Measurements from ENCODE around the gene PTPN1.
A peak's percentile ranks its signal among the peaks of the same experiment; 100 is the strongest.

Gene PTPN1

GRCh38 chr20:50510706-50511542 is 741 bp downstream of the PTPN1 start:
- DNase-seq = peak in 3 of 58 donors; percentile 7 to 40 (median 11)

DNA sequence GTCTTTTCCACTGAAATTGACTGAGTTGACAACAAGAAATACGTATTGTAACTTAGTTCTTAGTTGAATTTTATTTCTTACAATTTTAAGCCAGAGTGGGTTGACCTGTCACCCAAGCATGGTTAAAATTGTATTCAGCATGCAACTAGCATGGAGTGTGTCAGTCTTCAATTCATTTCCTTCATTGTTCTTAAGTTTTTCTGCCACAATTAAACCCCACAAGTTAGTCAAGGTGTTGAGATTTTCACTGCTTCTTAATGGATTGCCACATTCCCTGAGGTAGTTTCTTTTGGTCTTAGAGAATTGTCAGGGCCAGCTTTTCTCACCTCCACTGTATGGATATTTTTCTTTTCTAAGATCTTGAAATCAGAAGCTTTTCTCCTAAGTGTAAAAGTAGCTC is 2.1 kb downstream of the PTPN1 start:
- DNase-seq = no peak

- DNase-seq = no peak
These were observed 3.2 kb downstream of the PTPN1 start for GRCh38 chr20:50513169-50514034.

GRCh38 chr20:50514035-50514337 is 3.8 kb downstream of the PTPN1 start:
- DNase-seq = no peak

DNA sequence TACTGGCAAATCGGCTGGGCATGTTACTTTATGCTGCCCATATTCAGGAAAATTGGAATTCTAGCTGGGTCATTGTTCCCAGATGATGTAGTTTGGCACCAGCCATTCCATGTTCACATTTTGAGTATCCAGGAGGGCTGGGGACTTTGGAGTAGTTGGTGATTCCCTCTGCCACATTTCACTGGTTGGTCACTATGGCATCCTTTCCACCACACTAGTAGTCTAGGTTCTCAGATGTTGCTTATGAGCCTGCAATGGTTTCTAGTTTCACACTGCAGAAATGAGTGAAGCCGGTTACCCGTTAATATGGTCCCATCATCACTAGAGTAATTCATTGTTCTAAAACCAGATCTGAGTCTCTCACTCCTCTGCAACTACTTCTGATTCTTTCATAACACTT is 4.6 kb downstream of the PTPN1 start:
- no peak for DNase-seq

- DNase-seq = no peak
These were observed 5.4 kb downstream of the PTPN1 start for GRCh38 chr20:50515471-50516106.

DNA sequence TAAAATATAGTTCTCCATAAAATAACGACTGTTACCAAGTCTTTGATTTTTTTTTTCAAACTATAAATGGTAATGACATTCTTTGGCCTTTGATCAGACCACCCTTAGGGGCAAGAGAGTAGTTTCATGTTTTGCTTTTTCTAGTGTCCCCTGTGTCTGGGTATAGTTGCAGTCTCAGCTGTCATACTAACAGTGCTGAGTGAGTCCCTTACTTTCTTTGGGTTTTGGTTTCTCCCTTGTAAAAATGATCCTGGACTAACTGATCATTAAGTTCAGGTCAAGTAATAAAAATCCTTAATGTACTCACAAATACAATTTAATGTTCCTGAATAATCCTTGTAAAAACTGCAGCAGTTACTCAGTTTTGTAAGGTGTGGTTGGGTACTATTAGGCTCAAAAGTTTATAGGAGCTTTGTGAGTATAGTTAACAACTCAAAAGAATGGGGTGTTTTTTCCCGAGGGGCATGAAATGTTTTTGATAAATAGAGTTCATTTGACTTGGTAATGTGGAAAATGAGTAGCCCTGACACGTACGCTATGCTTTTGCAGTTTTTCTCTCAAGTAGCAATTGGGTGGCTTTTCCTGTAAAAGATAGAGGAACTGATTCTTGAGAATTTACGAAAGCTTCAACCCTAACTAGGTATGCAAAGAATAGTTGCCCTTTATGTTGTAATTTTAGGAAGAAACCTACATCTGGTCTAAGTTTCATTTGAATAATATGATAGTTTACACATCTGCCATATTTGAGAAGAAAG is 6.2 kb downstream of the PTPN1 start:
- no peak for DNase-seq

DNA sequence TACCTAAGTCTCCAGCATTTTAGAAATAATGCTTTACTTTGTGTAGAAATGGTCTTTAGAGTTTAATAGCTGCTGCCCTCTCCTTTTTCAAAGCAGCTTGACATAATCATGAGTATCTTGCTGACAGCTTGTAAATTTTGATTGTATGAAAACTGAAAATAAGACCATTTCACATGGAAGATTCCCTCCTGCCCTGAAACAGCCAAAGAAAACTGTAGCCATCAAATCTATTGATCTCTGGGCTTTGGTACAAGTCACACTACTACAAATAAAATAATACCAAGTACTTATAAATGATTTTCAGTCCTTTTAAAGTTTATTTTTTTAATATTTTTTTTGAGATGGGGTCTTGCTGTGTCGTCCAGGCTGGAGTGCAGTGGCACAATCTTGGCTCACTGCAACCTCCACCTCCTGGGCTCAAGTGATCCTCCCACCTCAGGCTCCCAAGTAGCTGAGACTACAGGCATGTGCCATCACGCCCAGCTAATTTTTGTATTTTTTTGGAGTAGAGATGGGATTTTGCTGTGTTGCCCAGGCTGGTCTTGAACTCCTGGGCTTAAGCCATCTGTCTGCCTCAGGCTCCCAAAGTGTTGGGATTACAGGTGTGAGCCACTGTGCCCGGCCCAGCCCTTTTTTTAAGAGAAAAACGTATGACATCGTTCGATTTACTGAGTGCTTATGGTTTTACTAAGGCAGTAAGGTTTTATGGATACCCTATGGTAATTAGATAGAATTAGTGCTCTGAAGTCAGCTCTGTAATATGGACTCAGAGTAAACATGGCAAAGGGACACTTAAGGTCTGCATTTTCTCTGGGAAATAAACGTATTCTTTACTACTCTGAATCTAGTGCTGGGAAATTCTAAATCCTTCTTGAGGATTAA is 7.0 kb downstream of the PTPN1 start:
- DNase-seq = no peak

GRCh38 chr20:50517817-50518154 is 7.6 kb downstream of the PTPN1 start:
- DNase-seq = no peak

DNA sequence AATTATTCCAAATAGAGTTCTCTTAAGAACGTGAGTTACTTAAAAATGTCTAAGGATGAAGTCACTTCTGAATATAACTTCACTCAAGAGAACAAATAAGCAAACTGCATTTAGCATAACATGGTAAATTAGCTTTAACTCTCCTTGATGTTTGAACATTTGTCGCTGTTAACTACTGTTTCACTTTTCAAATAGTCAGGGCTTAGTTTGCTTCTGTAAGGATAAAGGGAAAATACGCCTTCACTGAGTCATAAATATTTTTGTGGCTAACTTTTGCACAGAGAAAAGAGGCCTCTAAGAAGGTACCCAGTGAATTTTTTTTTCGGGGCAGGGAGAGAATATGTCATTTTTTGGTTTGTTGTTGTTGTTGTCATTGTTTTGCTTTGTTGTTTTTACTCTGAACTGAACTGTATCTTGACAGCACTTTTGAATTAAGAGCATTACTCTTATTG is 8.1 kb downstream of the PTPN1 start:
- no peak for DNase-seq

DNA sequence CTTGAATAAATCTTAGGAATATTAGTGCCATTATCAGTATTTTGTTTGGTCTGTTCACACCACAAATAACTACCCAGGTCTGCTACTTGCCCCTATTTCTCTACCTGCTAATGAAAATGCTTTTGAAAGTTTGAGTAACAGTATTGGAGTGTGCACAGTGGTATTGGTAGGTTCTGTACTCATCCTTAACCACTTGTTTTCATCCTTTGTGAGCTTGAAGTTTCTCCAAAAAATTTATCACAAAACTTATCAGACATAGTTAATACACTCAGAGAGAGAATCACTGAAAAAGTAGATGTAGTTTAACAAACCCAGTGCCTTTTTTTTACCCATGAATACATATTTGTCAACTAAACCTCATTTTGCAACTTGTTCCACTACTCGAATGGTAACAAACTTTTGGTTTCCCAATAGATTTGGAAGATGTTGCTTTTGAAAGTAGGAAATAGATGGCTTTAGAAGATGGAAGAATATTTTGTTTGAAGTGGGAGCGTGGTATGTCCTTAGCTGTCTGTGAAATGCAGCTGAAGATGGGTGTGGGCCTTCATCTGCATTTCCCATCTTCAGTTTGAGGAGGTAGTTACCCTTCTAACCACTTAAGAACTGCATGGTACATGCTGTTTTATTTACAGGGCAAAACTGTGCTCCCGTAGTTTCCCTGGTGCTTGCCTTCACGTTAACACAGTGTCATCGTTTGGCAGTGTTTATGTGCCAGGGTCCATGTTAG is 9.0 kb downstream of the PTPN1 start:
- no peak for DNase-seq

GRCh38 chr20:50520222-50520880 is 10.2 kb downstream of the PTPN1 start:
- DNase-seq = no peak

- no peak for DNase-seq
These were observed 11.3 kb downstream of the PTPN1 start for GRCh38 chr20:50521221-50522052.

DNA sequence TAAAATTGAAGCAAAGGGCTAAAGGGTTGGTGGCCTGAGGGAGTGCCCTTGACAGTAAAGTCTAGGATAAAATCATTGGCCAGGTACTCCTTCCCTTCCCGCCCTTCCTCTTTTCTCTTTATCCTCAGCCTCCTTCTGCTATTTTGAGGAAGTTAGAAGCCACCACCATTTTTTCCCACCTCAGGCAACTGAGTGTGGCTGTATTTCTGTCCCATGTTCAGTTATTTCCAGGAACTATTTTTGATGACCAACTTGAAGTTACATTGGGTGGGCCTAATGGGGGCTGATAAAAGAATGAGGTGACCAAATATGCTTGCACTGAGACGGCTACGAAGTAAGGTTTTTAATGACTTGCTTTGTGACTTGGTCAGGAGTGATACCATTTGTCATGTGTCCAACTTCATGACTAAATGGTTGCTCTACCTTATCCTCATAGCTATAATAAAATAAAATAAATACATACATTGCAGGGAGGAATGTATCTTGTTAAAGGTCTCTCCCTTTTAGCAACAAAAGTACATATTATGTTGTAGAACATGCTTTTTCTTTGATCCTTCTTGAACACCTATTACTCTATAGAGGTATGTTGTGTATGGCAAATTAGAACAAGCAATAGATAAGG is 12.0 kb downstream of the PTPN1 start:
- no peak for DNase-seq

DNA sequence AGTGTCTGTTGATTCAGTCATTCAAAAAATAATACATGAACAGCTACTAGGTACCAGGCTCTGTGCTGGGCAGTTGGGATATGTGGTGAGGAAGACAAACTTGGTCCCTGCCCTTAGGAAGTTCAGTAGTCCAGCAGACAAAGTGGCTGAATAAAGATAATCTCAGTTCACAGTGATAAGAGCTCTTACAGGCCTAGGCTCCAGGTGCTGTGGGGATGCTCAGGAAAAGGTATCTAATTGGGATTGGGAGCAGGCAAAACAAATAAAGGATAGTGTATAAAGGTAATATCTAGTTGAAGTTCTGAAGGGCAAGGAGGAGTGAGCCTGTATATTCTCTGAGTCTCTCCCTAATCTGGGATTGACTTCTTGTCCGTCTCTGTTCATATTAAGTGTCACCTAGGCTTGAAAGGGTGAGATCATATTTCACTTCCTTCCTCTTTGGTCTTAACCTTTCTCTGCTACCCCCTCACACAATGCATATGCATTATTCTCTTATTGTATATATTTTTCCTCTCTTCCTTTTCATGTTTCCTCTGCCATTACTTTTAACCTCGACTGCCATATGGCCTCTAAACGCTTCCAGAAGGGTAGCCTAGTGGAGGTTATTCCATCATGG is 13.5 kb downstream of the PTPN1 start:
- no peak for DNase-seq

GRCh38 chr20:50525681-50526080 is 15.5 kb downstream of the PTPN1 start:
- DNase-seq = no peak

- no peak for DNase-seq
These were observed 16.3 kb downstream of the PTPN1 start for GRCh38 chr20:50526403-50526989.
